K562 (cell line): ENCODE measurements around the gene OR52A5. TPM values are rescaled to one million over a fixed set of nuclear protein-coding genes. Genes with fewer than 3 reads are reported as not detected.

Source experiments
- BACH1 ChIP-seq: fragments of 200-800 bp; sonication (Bioruptor generic); IDR thresholded peaks from 2 replicates; pipeline ENCODE4 v1.6.1; 2016; ENCODE audit warnings: missing genetic modification characterization, missing compliant biosample characterization
- DPF2 ChIP-seq: fragments of 450-650 bp; IDR thresholded peaks from 2 replicates; pipeline ENCODE4 v1.6.1; 2016
- ESRRA ChIP-seq: fragments of 450-650 bp; IDR thresholded peaks from 2 replicates; pipeline ENCODE4 v1.6.1; 2014; ENCODE audit warnings: low read depth, mild to moderate bottlenecking, moderate library complexity, borderline replicate concordance
- ESRRB ChIP-seq: fragments of 250-450 bp; sonication (Bioruptor Pico); IDR thresholded peaks from 2 replicates; pipeline ENCODE4 v1.5.0; 2020; ENCODE audit warnings: mild to moderate bottlenecking, moderate library complexity, borderline replicate concordance
- EWSR1 ChIP-seq: fragments of 450-650 bp; IDR thresholded peaks from 2 replicates; pipeline ENCODE4 v1.6.1; 2018; ENCODE audit warnings: borderline replicate concordance, mild to moderate bottlenecking, low read depth, moderate library complexity; ENCODE audit not compliant: partially characterized antibody
- FOXA3 ChIP-seq, 2 experiments: fragments of 450-650 bp in 1 of 2; sonication (generic) in 1 of 2; formaldehyde crosslinking; IDR thresholded peaks in 1 of 2; conservative IDR thresholded peaks in 1 of 2; 2 replicates each; pipeline versions ENCODE4 v1.4.0 to v1.8.0; 2020 to 2022; ENCODE audit warnings: mild to moderate bottlenecking in 2 of 2, missing genetic modification reagents in 1 of 2
- GATAD2A ChIP-seq: fragments of 450-650 bp; IDR thresholded peaks from 2 replicates; pipeline ENCODE4 v1.6.1; 2017
- GMEB1 ChIP-seq: fragments of 250-450 bp; sonication (Bioruptor Pico); IDR thresholded peaks from 2 replicates; pipeline ENCODE4 v1.4.0; 2020; ENCODE audit warnings: mild to moderate bottlenecking
- HMBOX1 ChIP-seq: sonication (generic); IDR thresholded peaks from 2 replicates; pipeline ENCODE4 v1.6.1; 2016
- KAT8 ChIP-seq: fragments of 450-650 bp; IDR thresholded peaks from 2 replicates; pipeline ENCODE4 v1.6.1; 2016; ENCODE audit warnings: low read depth, mild to moderate bottlenecking
- MYC ChIP-seq, 2 experiments: fragments of 250-450 bp in 1 of 2; sonication (Bioruptor Pico) in 1 of 2; IDR thresholded peaks; 2 replicates each; pipeline versions ENCODE4 v1.5.1 to v1.6.1; 2012 to 2021; ENCODE audit warnings: low read depth in 2 of 2, borderline replicate concordance in 1 of 2, improper control_type of control experiment in 1 of 2, low read length in 1 of 2, mild to moderate bottlenecking in 1 of 2, moderate library complexity in 1 of 2
- NCOR1 ChIP-seq: fragments of 450-650 bp; IDR thresholded peaks from 2 replicates; pipeline ENCODE4 v1.6.1; 2016; ENCODE audit warnings: mild to moderate bottlenecking, moderate library complexity
- RAD51 ChIP-seq: fragments of 450-650 bp; IDR thresholded peaks from 2 replicates; pipeline ENCODE4 v1.7.1; 2016; ENCODE audit warnings: low read depth, mild to moderate bottlenecking, borderline replicate concordance
- TEAD2 ChIP-seq: fragments of 450-650 bp; IDR thresholded peaks from 2 replicates; pipeline ENCODE4 v1.6.1; 2016; ENCODE audit warnings: missing genetic modification characterization, control low read depth, missing compliant biosample characterization
- TSHZ1 ChIP-seq: fragments of 250-450 bp; sonication (Bioruptor Pico); IDR thresholded peaks from 2 replicates; pipeline ENCODE4 v1.4.0; 2020; ENCODE audit warnings: mild to moderate bottlenecking, moderate library complexity
- ZFP1 ChIP-seq: fragments of 450-650 bp; formaldehyde crosslinking; IDR thresholded peaks from 2 replicates; pipeline ENCODE4 v1.4.0; 2020; ENCODE audit warnings: mild to moderate bottlenecking, mixed read lengths
- ZNF134 ChIP-seq: fragments of 250-450 bp; sonication (Bioruptor Pico); conservative IDR thresholded peaks from 2 replicates; pipeline ENCODE4 v1.4.0; 2020
- ZNF143 ChIP-seq: sonication (generic); formaldehyde crosslinking; IDR thresholded peaks from 2 replicates; pipeline ENCODE4 v1.9.0; 2022; ENCODE audit warnings: mild to moderate bottlenecking, missing genetic modification reagents
- ZNF696 ChIP-seq: fragments of 250-450 bp; sonication (Bioruptor Pico); conservative IDR thresholded peaks from 2 replicates; pipeline ENCODE4 v1.4.0; 2020; ENCODE audit warnings: mild to moderate bottlenecking, moderate library complexity
- ZNF830 ChIP-seq: fragments of 250-450 bp; sonication (Bioruptor Pico); IDR thresholded peaks from 2 replicates; pipeline ENCODE4 v1.5.0; 2021; ENCODE audit warnings: mild to moderate bottlenecking
- polyA plus RNA-seq, 8 experiments: library from polyadenylated mRNA; depleted of rRNA in 4 of 8; stranded (reverse) in 5 of 8; unstranded in 3 of 8; fragments of >200 nt; fragmentation: Nextera tagmentation in 2 of 8; fragmentation: Illumina TruSeq in 1 of 8; extraction: Ambion mirVana in 2 of 8; extraction: Trizol in 1 of 8; gene quantifications; 2 replicates each; pipeline versions ENCODE4 v1.2.1 to v1.2.3, GENCODE V29; 2011 to 2014; ENCODE audit warnings: inconsistent platforms in 1 of 8, missing spikeins in 1 of 8
- total RNA-seq, 7 experiments: library from RNA; depleted of rRNA in 6 of 7; stranded (reverse); fragments of >200 nt in 6 of 7; fragmentation: Illumina TruSeq in 2 of 7; extraction: Trizol in 2 of 7; gene quantifications; 2 replicates each; pipeline versions ENCODE4 v1.2.1 to v1.2.3, GENCODE V29; 2011 to 2021; ENCODE audit warnings: low replicate concordance in 1 of 7
- TF ChIP-seq, protein P1 (sequence below), 3 experiments: fragments of 200-800 bp in 1 of 3; sonication (Bioruptor generic) in 1 of 3; sonication (generic) in 1 of 3; formaldehyde crosslinking in 1 of 3; IDR thresholded peaks; 2 replicates each; pipeline versions ENCODE4 v1.6.1 to v1.8.0; 2016 to 2022; ENCODE audit warnings: mild to moderate bottlenecking in 2 of 3, missing compliant biosample characterization in 2 of 3, missing genetic modification characterization in 2 of 3, missing genetic modification reagents in 1 of 3

Gene OR52A5
- total and polyA plus RNA-seq, 9 of the 15 experiments (the other 6 are each of a cell fraction or from before 2014, with no cell fraction given) = 0.04 to 1.1 (median 0.94) TPM; not detected in 6

GRCh38 chr11:5151713-5152153 is 13.6 kb upstream of the OR52A5 start (continued):
- TF ChIP-seq RAD51 = peak; percentile 28; the same call in 1 of the 2 replicates
- peak; percentile 86 for TF ChIP-seq HMBOX1
- TF ChIP-seq, protein P1, sequence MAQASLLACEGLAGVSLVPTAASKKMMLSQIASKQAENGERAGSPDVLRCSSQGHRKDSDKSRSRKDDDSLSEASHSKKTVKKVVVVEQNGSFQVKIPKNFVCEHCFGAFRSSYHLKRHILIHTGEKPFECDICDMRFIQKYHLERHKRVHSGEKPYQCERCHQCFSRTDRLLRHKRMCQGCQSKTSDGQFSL (CRISPR knock-in tag; IDR thresholded peaks at IDR 0.05) = no peak
- TF ChIP-seq, protein P1 (tag; IDR thresholded peaks at IDR 0.05) = no peak
- peak; percentile 44; the same call in 1 of the 2 replicates for TF ChIP-seq ESRRA
- TF ChIP-seq EWSR1 = no peak
- TF ChIP-seq FOXA3 (CRISPR knock-in tag; conservative IDR thresholded peaks at IDR 0.05 in 1 of 2, IDR thresholded peaks at IDR 0.05 in 1 of 2) = peak in 1 of 2 experiments; percentile 50; a peak in 1 of 4 replicates
- TF ChIP-seq TSHZ1 (CRISPR knock-in tag) = no peak
- TF ChIP-seq KAT8 = no peak
- TF ChIP-seq ZNF830 (CRISPR knock-in tag) = no peak
- TF ChIP-seq ZFP1 (CRISPR knock-in tag) = no peak
- peak; percentile 96 for TF ChIP-seq NCOR1
- peak; percentile 79 for TF ChIP-seq MYC (IDR thresholded peaks at IDR 0.05; ENCODE audit: low read depth, low read length)
- no peak for TF ChIP-seq MYC (CRISPR knock-in tag; IDR thresholded peaks at IDR 0.05; ENCODE audit: borderline replicate concordance, low read depth)
- no peak for TF ChIP-seq GMEB1
- TF ChIP-seq GATAD2A = no peak
- no peak for TF ChIP-seq ZNF696 (CRISPR knock-in tag)
- peak; percentile 95 for TF ChIP-seq DPF2
- TF ChIP-seq TEAD2 (tag) = no peak
- TF ChIP-seq ESRRB = no peak
- no peak for TF ChIP-seq BACH1
- TF ChIP-seq ZNF134 (CRISPR knock-in tag) = peak; percentile 76
- TF ChIP-seq ZNF143 (CRISPR knock-in tag) = no peak
